ENCODE results near the gene MIA3.
A peak's percentile ranks its signal among the peaks of the same experiment; 100 is the strongest.

MIA3 gene

GRCh38 chr1:222613627-222614026 lies 4.3 kb upstream of the MIA3 start:
- TF ChIP-seq Cebpa-rat (IDR thresholded peaks at IDR 0.05): no peak
- Histone ChIP-seq H3K4me1 (peaks cover 0 to 7% (median 5%) of the 10 kb centered on the region in 10 experiments; a peak in 12 of 20 replicates), H4K20me1 (peaks cover 0 to 1% (median 0%) of the 10 kb centered on the region in 11 experiments; a peak in 4 of 22 replicates), H3K9ac (no peak overlapping the region), H3K4me2 (no peak overlapping the region), H3K27me3 (peaks cover 0 to 1% (median 0%) of the 10 kb centered on the region in 11 experiments; a peak in 5 of 22 replicates), H3K27ac (no peak overlapping the region), H3K4me3 (no peak overlapping the region), H3K36me3 (no peaks in the 10 kb centered on the region), H3K9me3 (replicated peaks in 1 of 11) (peaks cover 8 to 11% (median 10%) of the 10 kb centered on the region in 11 experiments; a peak in 16 of 22 replicates)

GRCh38 chr1:222616525-222616924 lies 1.4 kb upstream of the MIA3 start:
- Histone ChIP-seq H3K4me3 (no peak overlapping the region), H4K20me1 (peaks cover 0 to 23% (median 0%) of the 10 kb centered on the region in 11 experiments; a peak in 6 of 22 replicates), H3K27me3 (peaks cover 0 to 10% (median 0%) of the 10 kb centered on the region in 11 experiments; a peak in 6 of 22 replicates), H3K9ac (no peak overlapping the region), H3K4me1 (peaks cover 10 to 17% (median 16%) of the 10 kb centered on the region in 10 experiments; a peak in 19 of 20 replicates), H3K4me2 (no peak overlapping the region; a peak in 1 of 22 replicates), H3K27ac (no peak overlapping the region), H3K9me3 (replicated peaks in 1 of 11) (no peaks in the 10 kb centered on the region), H3K36me3 (peaks cover 0 to 6% (median 4%) of the 10 kb centered on the region in 11 experiments; a peak in 10 of 22 replicates)
- TF ChIP-seq Cebpa-rat (IDR thresholded peaks at IDR 0.05): no peak

GRCh38 chr1:222617367-222617951 lies 438 bp upstream of the MIA3 start:
- Histone ChIP-seq H3K27me3 (peaks cover 0 to 10% (median 0%) of the 10 kb centered on the region in 11 experiments; a peak in 6 of 22 replicates), H3K4me3 (peak overlapping the region; percentile 54 to 90 (median 64)), H3K36me3 (peaks cover 8 to 16% (median 13%) of the 10 kb centered on the region in 11 experiments; a peak in 17 of 22 replicates), H3K4me1 (peaks cover 10 to 17% (median 16%) of the 10 kb centered on the region in 10 experiments; a peak in 19 of 20 replicates), H3K9me3 (replicated peaks in 1 of 11) (no peaks in the 10 kb centered on the region), H3K27ac (peak overlapping the region in 9 of 11 experiments; percentile 44 to 71 (median 53); a peak in 15 of 22 replicates), H3K4me2 (peak overlapping the region; percentile 78 to 94 (median 84)), H3K9ac (peak overlapping the region; percentile 51 to 75 (median 69); a peak in 20 of 22 replicates), H4K20me1 (peaks cover 0 to 23% (median 0%) of the 10 kb centered on the region in 11 experiments; a peak in 6 of 22 replicates)
- TF ChIP-seq Cebpa-rat (IDR thresholded peaks at IDR 0.05): no peak

- H3K9ac ChIP-seq: peak overlapping the region; percentile 85 to 95 (median 91)
- peaks cover 23 to 31% (median 28%) of the 10 kb centered on the region in 11 experiments; a peak in 21 of 22 replicates for H3K36me3 ChIP-seq
- no peaks in the 10 kb centered on the region for H3K9me3 ChIP-seq (replicated peaks in 1 of 11)
- H4K20me1 ChIP-seq: peaks cover 0 to 23% (median 0%) of the 10 kb centered on the region in 11 experiments; a peak in 6 of 22 replicates
- peaks cover 0 to 10% (median 0%) of the 10 kb centered on the region in 11 experiments; a peak in 6 of 22 replicates for H3K27me3 ChIP-seq
- peak overlapping the region in 3 of 11 experiments; percentile 86 to 89 (median 87); a peak in 3 of 22 replicates for H3K27ac ChIP-seq
- H3K4me1 ChIP-seq: peaks cover 10 to 17% (median 16%) of the 10 kb centered on the region in 10 experiments; a peak in 19 of 20 replicates
- H3K4me2 ChIP-seq: peak overlapping the region; percentile 87 to 99 (median 96)
- H3K4me3 ChIP-seq: peak overlapping the region; percentile 90 to 100 (median 98)
- no peak for TF ChIP-seq Cebpa-rat (IDR thresholded peaks at IDR 0.05)
Measured at GRCh38 chr1:222618880-222619596, 1.1 kb downstream of the MIA3 start.

- H3K4me2 ChIP-seq: no peak overlapping the region
- no peak overlapping the region for H3K27ac ChIP-seq
- H3K4me3 ChIP-seq: no peak overlapping the region
- H4K20me1 ChIP-seq: peaks cover 0 to 23% (median 0%) of the 10 kb centered on the region in 11 experiments; a peak in 6 of 22 replicates
- peaks cover 0 to 10% (median 0%) of the 10 kb centered on the region in 11 experiments; a peak in 6 of 22 replicates for H3K27me3 ChIP-seq
- peaks cover 37 to 46% (median 42%) of the 10 kb centered on the region in 11 experiments; a peak in 21 of 22 replicates for H3K36me3 ChIP-seq
- no peaks in the 10 kb centered on the region for H3K9me3 ChIP-seq (replicated peaks in 1 of 11)
- no peak overlapping the region for H3K9ac ChIP-seq
- TF ChIP-seq Cebpa-rat (IDR thresholded peaks at IDR 0.05): no peak
- H3K4me1 ChIP-seq: peaks cover 10 to 17% (median 16%) of the 10 kb centered on the region in 10 experiments; a peak in 19 of 20 replicates
Measured at GRCh38 chr1:222620566-222620965, 2.7 kb downstream of the MIA3 start.

- Histone ChIP-seq H3K9ac (no peak overlapping the region), H3K36me3 (peaks cover 59 to 68% (median 64%) of the 10 kb centered on the region in 11 experiments), H3K27me3 (peaks cover 0 to 10% (median 0%) of the 10 kb centered on the region in 11 experiments; a peak in 6 of 22 replicates), H3K4me3 (no peak overlapping the region), H3K4me1 (peaks cover 9 to 11% (median 10%) of the 10 kb centered on the region in 10 experiments; a peak in 19 of 20 replicates), H3K27ac (no peak overlapping the region), H4K20me1 (peaks cover 0 to 23% (median 0%) of the 10 kb centered on the region in 11 experiments; a peak in 6 of 22 replicates), H3K4me2 (no peak overlapping the region), H3K9me3 (replicated peaks in 1 of 11) (no peaks in the 10 kb centered on the region)
- TF ChIP-seq Cebpa-rat (IDR thresholded peaks at IDR 0.05): no peak
Measured at GRCh38 chr1:222622765-222623164, 4.9 kb downstream of the MIA3 start.

- H3K36me3 ChIP-seq: peaks cover 66 to 75% (median 71%) of the 10 kb centered on the region in 11 experiments
Measured at GRCh38 chr1:222623458-222623857, 5.6 kb downstream of the MIA3 start.

GRCh38 chr1:222624214-222624613 lies 6.3 kb downstream of the MIA3 start:
- Histone ChIP-seq H4K20me1 (peaks cover 0 to 19% (median 0%) of the 10 kb centered on the region in 11 experiments; a peak in 5 of 22 replicates), H3K4me2 (no peak overlapping the region), H3K27ac (no peak overlapping the region), H3K4me1 (peaks cover 3 to 6% (median 4%) of the 10 kb centered on the region in 10 experiments; a peak in 18 of 20 replicates), H3K4me3 (no peak overlapping the region), H3K27me3 (peaks cover 0 to 5% (median 0%) of the 10 kb centered on the region in 11 experiments; a peak in 3 of 22 replicates), H3K36me3 (peaks cover 74 to 82% (median 79%) of the 10 kb centered on the region in 11 experiments), H3K9ac (no peak overlapping the region), H3K9me3 (replicated peaks in 1 of 11) (no peaks in the 10 kb centered on the region)
- no peak for TF ChIP-seq Cebpa-rat (IDR thresholded peaks at IDR 0.05)

More at GRCh38 chr1:222623458-222623857, 5.6 kb downstream of the MIA3 start:
- Histone ChIP-seq H4K20me1 (peaks cover 0 to 23% (median 0%) of the 10 kb centered on the region in 11 experiments; a peak in 6 of 22 replicates), H3K4me1 (peaks cover 9 to 11% (median 10%) of the 10 kb centered on the region in 10 experiments; a peak in 19 of 20 replicates), H3K9ac (no peak overlapping the region), H3K27me3 (peaks cover 0 to 10% (median 0%) of the 10 kb centered on the region in 11 experiments; a peak in 6 of 22 replicates), H3K27ac (no peak overlapping the region), H3K4me3 (no peak overlapping the region), H3K9me3 (replicated peaks in 1 of 11) (no peaks in the 10 kb centered on the region), H3K4me2 (no peak overlapping the region)
- TF ChIP-seq Cebpa-rat (IDR thresholded peaks at IDR 0.05): no peak
